Inferior parietal cortex (tissue), 1 donor: ENCODE measurements around the gene ROBO1.
"Not testable (repeated sequence)": the region's sequence is repeated elsewhere in the genome, so short reads cannot be mapped to it uniquely, and the experiment has no call there.

ENCODE experiments used
- DNase-seq: peaks from one replicate; pipeline ENCODE4 v3.0.0-alpha.2; 2016; ENCODE audit errors: extremely low spot score

ROBO1 gene

GRCh38 chr3:79551997-79552396 is 215.8 kb downstream of the ROBO1 start:
- no peak for DNase-seq

GRCh38 chr3:79551321-79551892 is 216.4 kb downstream of the ROBO1 start:
- DNase-seq: no peak

GRCh38 chr3:79543218-79543982 is 224.4 kb downstream of the ROBO1 start:
- DNase-seq: no peak

- no peak for DNase-seq
Observed at GRCh38 chr3:79534727-79535126, 233.1 kb downstream of the ROBO1 start.

GRCh38 chr3:79531566-79532295 is 236.1 kb downstream of the ROBO1 start:
- no peak for DNase-seq

GRCh38 chr3:79521221-79521848 is 246.5 kb downstream of the ROBO1 start:
- DNase-seq: peak; percentile 79

GRCh38 chr3:79517766-79518413 is 249.9 kb downstream of the ROBO1 start:
- DNase-seq: peak; percentile 67

GRCh38 chr3:79516795-79517194 is 251.0 kb downstream of the ROBO1 start:
- DNase-seq: no peak

- peak; percentile 55 for DNase-seq
Observed at GRCh38 chr3:79515072-79515471, 252.7 kb downstream of the ROBO1 start.

- no peak for DNase-seq
Observed at GRCh38 chr3:79514069-79514468, 253.7 kb downstream of the ROBO1 start.

- no peak for DNase-seq
Observed at GRCh38 chr3:79506751-79507150, 261.0 kb downstream of the ROBO1 start.

GRCh38 chr3:79502216-79502681 is 265.5 kb downstream of the ROBO1 start:
- not testable (repeated sequence) for DNase-seq

GRCh38 chr3:79497447-79498111 is 270.2 kb downstream of the ROBO1 start:
- DNase-seq: peak; percentile 36

GRCh38 chr3:79491029-79491641 is 276.7 kb downstream of the ROBO1 start:
- no peak for DNase-seq

GRCh38 chr3:79490165-79491028 is 277.4 kb downstream of the ROBO1 start:
- peak; percentile 12 for DNase-seq

GRCh38 chr3:79488407-79488806 is 279.4 kb downstream of the ROBO1 start:
- no peak for DNase-seq

GRCh38 chr3:79480746-79481145 is 287.1 kb downstream of the ROBO1 start:
- no peak for DNase-seq

- no peak for DNase-seq
Observed at GRCh38 chr3:79478620-79479019, 289.2 kb downstream of the ROBO1 start.

- DNase-seq: no peak
Observed at GRCh38 chr3:79477242-79477641, 290.6 kb downstream of the ROBO1 start.

GRCh38 chr3:79473993-79474392 is 293.8 kb downstream of the ROBO1 start:
- no peak for DNase-seq
